NT2/D1 (cell line): Measurements from ENCODE around the gene HCN2.

ENCODE experiments used
- YY1 ChIP-seq: IDR thresholded peaks from 2 replicates; pipeline ENCODE4 v1.6.1; 2011; ENCODE audit not compliant: insufficient read length, insufficient read depth
- ZNF274 ChIP-seq: IDR thresholded peaks from 2 replicates; pipeline ENCODE4 v1.6.1; 2011; ENCODE audit warnings: mild to moderate bottlenecking, low read depth, low read length

GRCh38 chr19:582497-583197 lies 7.0 kb upstream of the HCN2 start:
- TF ChIP-seq ZNF274, result no peak
- no peak for TF ChIP-seq YY1
